Smooth muscle cell (in vitro differentiated cells): Measurements from ENCODE around the gene EIF4E1B. TPM values are rescaled to one million over a fixed set of nuclear protein-coding genes. Genes with fewer than 3 reads are reported as not detected.

ENCODE experiments used
- DNase-seq: peaks from one replicate; lab custom pipeline; 2025; ENCODE audit not compliant: unreplicated experiment; lab: John Stamatoyannopoulos, UW
- H2AFZ ChIP-seq: fragments of 200-600 bp; sonication (generic); 2 replicates; pipeline ENCODE4 v1.6.0; 2016; ENCODE audit warnings: antibody characterized with exemption, low read depth, mild to moderate bottlenecking
- H3F3A ChIP-seq: fragments of 200-600 bp; sonication (generic); 2 replicates; pipeline ENCODE4 v1.6.0; 2017; ENCODE audit warnings: antibody characterized with exemption, low read depth
- H3K27ac ChIP-seq: fragments of 200-600 bp; sonication (generic); 2 replicates; pipeline ENCODE4 v1.5.1; 2016; ENCODE audit warnings: low read depth, mild to moderate bottlenecking
- H3K27me3 ChIP-seq: fragments of 200-600 bp; sonication (generic); 2 replicates; pipeline ENCODE4 v1.6.1; 2016; ENCODE audit warnings: low read depth, mild to moderate bottlenecking
- H3K36me3 ChIP-seq: fragments of 200-600 bp; sonication (generic); 2 replicates; pipeline ENCODE4 v1.5.1; 2016; ENCODE audit warnings: low read depth
- H3K4me1 ChIP-seq: fragments of 200-600 bp; sonication (generic); 2 replicates; pipeline ENCODE4 v1.5.1; 2016; ENCODE audit warnings: low read depth
- H3K4me2 ChIP-seq: fragments of 200-600 bp; sonication (generic); 2 replicates; pipeline ENCODE4 v1.6.0; 2016; ENCODE audit warnings: mild to moderate bottlenecking
- H3K4me3 ChIP-seq: fragments of 200-600 bp; sonication (generic); 2 replicates; pipeline ENCODE4 v1.5.1; 2016; ENCODE audit warnings: mild to moderate bottlenecking
- H3K79me2 ChIP-seq: fragments of 200-600 bp; sonication (generic); 2 replicates; pipeline ENCODE4 v1.6.0; 2016; ENCODE audit warnings: low read depth, mild to moderate bottlenecking
- H3K9ac ChIP-seq: fragments of 200-600 bp; sonication (generic); 2 replicates; pipeline ENCODE4 v1.6.0; 2016; ENCODE audit warnings: low read depth
- H3K9me3 ChIP-seq: fragments of 200-600 bp; sonication (generic); replicated peaks from 2 replicates; pipeline ENCODE4 v1.5.1; 2016; ENCODE audit warnings: low read depth
- H4K20me1 ChIP-seq: fragments of 200-600 bp; sonication (generic); 2 replicates; pipeline ENCODE4 v1.6.0; 2016; ENCODE audit warnings: low read depth
- CTCF ChIP-seq: fragments of 200-600 bp; sonication (generic); IDR thresholded peaks from 2 replicates; pipeline ENCODE4 v1.5.1; 2017; ENCODE audit warnings: borderline replicate concordance, mild to moderate bottlenecking, antibody characterized with exemption; ENCODE audit not compliant: insufficient read depth, poor library complexity, severe bottlenecking
- WGBS: methylation state at CpG from one replicate; pipeline ENCODE4 v1.1.7; 2016; ENCODE audit warnings: low lambda C conversion rate; 5-methylcytosine and 5-hydroxymethylcytosine counted together
- polyA plus RNA-seq: library from polyadenylated mRNA; unstranded; fragments of >200 nt; fragmentation: Nextera tagmentation; extraction: Ambion mirVana; gene quantifications from 2 replicates; pipeline ENCODE4 v1.2.1, GENCODE V29; 2016
- total RNA-seq: library from RNA; depleted of rRNA; stranded (reverse); fragments of >200 nt; gene quantifications from 2 replicates; pipeline ENCODE4 v1.2.3, GENCODE V29; 2014

The EIF4E1B gene
- total and polyA plus RNA-seq, 2 experiments from 2014 or later = not detected

GRCh38 chr5:176643491-176644219, 13.2 kb downstream of the EIF4E1B start:
- Histone ChIP-seq H3F3A (no peaks in the 10 kb centered on the region), H3K36me3 (no peaks in the 10 kb centered on the region), H3K27ac (no peak overlapping the region), H3K9ac (no peak overlapping the region), H3K4me1 (peaks cover 11% of the 10 kb centered on the region), H2AFZ (no peak overlapping the region), H3K79me2 (peaks cover 12% of the 10 kb centered on the region), H4K20me1 (peaks cover under 1% of the 10 kb centered on the region), H3K9me3 (no peaks in the 10 kb centered on the region), H3K27me3 (no peaks in the 10 kb centered on the region), H3K4me2 (no peak overlapping the region), H3K4me3 (no peak overlapping the region)
- no peak for TF ChIP-seq CTCF
- WGBS = 86% methylated on average over 11 of the region's 11 CpGs
- DNase-seq = no peak

DNA sequence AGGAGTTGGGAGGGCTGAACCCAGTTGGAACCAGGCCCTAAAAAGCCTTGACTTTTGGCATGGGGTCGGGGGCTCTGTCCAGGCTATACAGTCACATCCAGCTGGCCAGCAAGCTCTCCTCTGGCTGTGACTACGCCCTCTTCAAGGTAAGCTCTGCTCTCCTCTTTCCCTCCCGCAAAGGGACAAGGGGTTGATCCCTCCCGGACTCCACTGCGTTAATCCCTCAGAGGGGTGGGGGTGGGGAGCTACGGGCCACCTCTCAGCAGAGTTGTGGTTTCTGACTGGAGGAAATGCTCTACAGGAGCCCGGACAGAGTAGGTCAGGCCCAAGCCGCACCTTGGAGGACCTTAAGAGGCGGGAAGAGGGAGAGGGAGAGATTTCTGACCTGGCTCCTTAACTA, 13.8 kb downstream of the EIF4E1B start:
- 77% methylated on average over 8 of the region's 9 CpGs for WGBS
- no peak overlapping the region for H2AFZ ChIP-seq
- H3K9me3 ChIP-seq = no peaks in the 10 kb centered on the region
- no peaks in the 10 kb centered on the region for H3K36me3 ChIP-seq
- H3K27me3 ChIP-seq = no peaks in the 10 kb centered on the region
- no peak overlapping the region for H3K4me2 ChIP-seq
- peaks cover 7% of the 10 kb centered on the region for H4K20me1 ChIP-seq
- peaks cover 11% of the 10 kb centered on the region for H3K4me1 ChIP-seq
- peaks cover 14% of the 10 kb centered on the region for H3K79me2 ChIP-seq
- H3K9ac ChIP-seq = no peak overlapping the region
- H3K27ac ChIP-seq = no peak overlapping the region
- TF ChIP-seq CTCF = no peak
- H3K4me3 ChIP-seq = no peak overlapping the region
- DNase-seq = no peak
- H3F3A ChIP-seq = no peaks in the 10 kb centered on the region

DNA sequence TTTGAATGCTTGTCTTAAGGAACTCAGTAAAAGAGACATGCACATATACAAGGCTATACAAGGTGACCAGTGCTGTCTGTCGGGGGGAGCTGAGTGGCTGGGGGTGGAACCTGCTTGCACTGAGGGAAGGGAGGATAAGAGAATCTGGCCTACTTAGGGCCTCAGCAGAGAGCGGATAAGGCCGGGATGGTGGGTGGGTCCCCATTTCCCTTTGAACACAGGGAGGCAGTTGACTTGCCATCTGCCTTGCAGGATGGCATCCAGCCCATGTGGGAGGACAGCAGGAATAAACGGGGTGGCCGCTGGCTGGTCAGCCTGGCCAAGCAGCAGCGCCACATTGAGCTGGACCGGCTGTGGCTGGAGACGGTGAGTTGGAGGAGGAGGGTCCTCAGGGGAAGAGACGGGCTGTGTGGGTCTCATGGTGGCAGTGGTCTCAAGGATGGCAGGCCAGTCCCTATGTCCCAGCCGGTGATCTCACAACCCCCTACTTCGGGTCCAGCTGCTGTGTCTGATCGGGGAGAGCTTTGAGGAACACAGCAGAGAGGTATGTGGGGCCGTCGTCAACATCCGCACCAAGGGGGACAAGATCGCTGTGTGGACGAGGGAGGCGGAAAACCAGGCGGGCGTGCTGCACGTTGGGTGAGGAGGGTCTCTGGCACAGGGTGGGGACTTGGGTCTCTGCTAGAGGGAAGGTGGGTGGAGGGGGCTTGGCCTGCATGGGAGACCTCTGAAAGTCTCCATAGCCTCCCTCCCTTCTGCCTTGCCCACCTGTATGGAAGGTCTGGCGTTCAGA, 14.6 kb downstream of the EIF4E1B start:
- 95% methylated on average over 20 of the region's 22 CpGs for WGBS
- no peak for TF ChIP-seq CTCF

More for the DNA sequence above, 14.6 kb downstream of the EIF4E1B start:
- Histone ChIP-seq H3K79me2 (peaks cover 14% of the 10 kb centered on the region), H3K4me3 (no peak overlapping the region), H3K4me2 (no peak overlapping the region), H3K36me3 (no peaks in the 10 kb centered on the region), H2AFZ (no peak overlapping the region), H4K20me1 (peaks cover 14% of the 10 kb centered on the region), H3K9ac (no peak overlapping the region), H3F3A (no peaks in the 10 kb centered on the region), H3K4me1 (peaks cover 11% of the 10 kb centered on the region), H3K27me3 (no peaks in the 10 kb centered on the region), H3K27ac (no peak overlapping the region), H3K9me3 (no peaks in the 10 kb centered on the region)
- no peak for DNase-seq
